Measurements from ENCODE around the gene RNF167. TPM values are rescaled to one million over a fixed set of nuclear protein-coding genes. Genes with fewer than 3 reads are reported as not detected.
A peak's percentile ranks its signal among the peaks of the same experiment; 100 is the strongest.

Gene RNF167
- total and polyA plus RNA-seq, 2 of the 8 experiments (the other 6 are each of a cell fraction or from before 2014, with no cell fraction given) = 140 to 281 TPM

DNA sequence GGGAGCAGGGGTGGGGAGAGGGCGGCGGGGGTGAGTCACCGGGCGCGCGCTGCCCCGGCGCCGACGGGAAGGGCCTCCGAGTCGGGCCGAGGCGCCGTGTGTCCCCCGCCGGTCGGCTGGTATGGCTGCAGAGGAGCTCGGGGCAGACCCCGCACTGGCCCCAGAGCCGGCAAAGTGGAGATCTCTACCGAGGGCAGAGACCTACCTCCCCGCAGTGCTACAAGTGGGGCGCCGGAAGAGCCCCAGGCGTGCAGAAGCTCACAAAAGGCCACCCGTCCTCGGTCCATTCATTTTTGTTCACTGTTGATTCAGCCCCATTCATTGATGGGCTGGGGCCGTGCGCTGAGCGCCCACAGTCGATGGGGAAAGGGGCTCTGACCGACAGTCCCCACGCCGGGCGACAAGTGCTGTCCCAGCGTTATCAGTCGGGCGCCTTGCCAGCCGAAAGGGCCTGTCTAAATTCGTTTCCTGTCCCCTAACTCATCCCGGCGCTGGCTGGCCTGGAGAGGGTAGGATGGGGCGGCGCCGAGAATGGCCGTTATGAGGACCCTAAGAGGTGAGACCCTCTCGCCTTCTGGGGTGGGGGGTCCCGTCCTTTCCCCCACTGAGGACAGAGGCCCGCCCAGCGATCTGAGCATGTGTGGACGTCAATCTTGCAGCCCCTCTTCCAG lies 10.1 kb downstream of the RNF167 start (continued):
- TF ChIP-seq USF2 (IDR thresholded peaks at IDR 0.05; ENCODE audit: low read length) = no peak
- no peak for TF ChIP-seq POLR2AphosphoS5 (IDR thresholded peaks at IDR 0.05; ENCODE audit: low read depth, low read length)
- TF ChIP-seq SUZ12 (IDR thresholded peaks at IDR 0.05; ENCODE audit: low read length) = no peak
- no peak for TF ChIP-seq GTF2F1 (IDR thresholded peaks at IDR 0.05; ENCODE audit: borderline replicate concordance, low read depth, low read length)
- TF ChIP-seq TCF12 (IDR thresholded peaks at IDR 0.05; ENCODE audit: low read depth, low read length) = no peak
- no peak for TF ChIP-seq SAP30 (IDR thresholded peaks at IDR 0.05; ENCODE audit: insufficient read depth, insufficient replicate concordance, low read length)
- peak; percentile 36; the same call in 1 of the 2 replicates for TF ChIP-seq RBBP5 (IDR thresholded peaks at IDR 0.05; ENCODE audit: borderline replicate concordance, low read depth, low read length)
- peak; percentile 49 for TF ChIP-seq ASH2L (IDR thresholded peaks at IDR 0.05; ENCODE audit: low read length)
- no peak for TF ChIP-seq CHD7 (IDR thresholded peaks at IDR 0.05; ENCODE audit: insufficient replicate concordance, low read length)
